K562 (cell line): Measurements from ENCODE around the gene SLC8A1.

Experiments
- CTCF ChIP-seq, 3 experiments: IDR thresholded peaks in 2 of 3; conservative IDR thresholded peaks in 1 of 3; 2 replicates each; pipeline ENCODE4 v1.5.1; 2011 to 2012; ENCODE audit warnings: low read length in 3 of 3, mild to moderate bottlenecking in 3 of 3, control low read depth in 2 of 3, improper control_type of control experiment in 1 of 3, inconsistent platforms in 1 of 3, low read depth in 1 of 3, mixed read lengths in 1 of 3, moderate library complexity in 1 of 3; ENCODE audit not compliant: insufficient read depth in 2 of 3
- E2F1 ChIP-seq: sonication (generic); formaldehyde crosslinking; IDR thresholded peaks from 2 replicates; pipeline ENCODE4 v1.8.1; 2023; ENCODE audit warnings: mild to moderate bottlenecking, missing genetic modification reagents, moderate library complexity
- EGR1 ChIP-seq: fragments of 450-650 bp; conservative IDR thresholded peaks from 2 replicates; pipeline ENCODE4 v1.6.1; 2017; ENCODE audit warnings: mild to moderate bottlenecking
- TBP ChIP-seq: optimal IDR thresholded peaks from 2 replicates; pipeline ENCODE3; 2011; ENCODE audit warnings: low read depth, low read length, improper control_type of control experiment

DNA sequence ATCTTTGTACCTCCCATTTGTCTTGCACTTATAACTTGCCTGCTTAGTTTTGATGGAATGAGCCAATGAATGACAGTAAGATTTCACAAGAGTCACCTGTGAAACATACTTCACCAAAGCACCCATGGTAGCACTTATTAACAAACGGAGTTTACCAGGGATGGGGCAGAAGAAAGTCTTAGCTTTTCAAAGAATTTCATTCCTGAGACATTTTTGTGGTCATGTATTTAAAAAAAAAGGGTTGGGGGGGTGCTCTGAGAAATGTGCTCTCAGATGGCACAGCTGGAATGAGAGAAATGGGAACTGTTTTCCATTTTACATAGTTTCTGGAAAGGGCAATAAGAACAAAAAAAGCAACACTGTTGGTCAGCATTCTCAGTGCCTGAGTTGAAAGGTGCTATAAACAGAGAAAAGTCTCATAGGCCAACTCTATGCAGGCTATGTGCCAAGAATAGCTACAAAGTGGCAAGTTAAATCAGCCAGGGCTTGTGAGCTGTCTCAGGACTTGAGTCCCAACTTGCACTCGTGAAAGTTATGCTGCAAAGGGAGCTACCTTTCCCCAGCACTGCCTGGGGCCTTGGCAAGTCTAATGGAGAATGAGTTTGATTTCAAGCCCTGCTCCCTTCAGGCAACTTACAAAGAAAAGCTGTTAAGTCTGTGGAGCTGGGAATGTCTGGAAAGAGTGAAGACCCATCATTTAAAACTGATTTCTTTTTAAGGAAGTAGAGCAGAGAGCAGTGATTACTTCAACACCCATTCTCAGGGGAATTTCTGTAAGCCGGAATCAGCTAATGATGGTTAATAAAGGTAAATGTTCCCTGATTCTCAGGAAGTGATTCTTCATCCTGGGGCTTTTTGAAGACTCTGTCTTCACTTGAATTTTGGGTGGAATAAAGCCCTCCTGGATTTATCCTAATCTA is 170.6 kb downstream of the SLC8A1 start:
- TF ChIP-seq CTCF (IDR thresholded peaks at IDR 0.05 in 2 of 3, conservative IDR thresholded peaks at IDR 0.05 in 1 of 3; ENCODE audit: insufficient read depth in 2 of 3, low read depth in 1 of 3, low read length in 3 of 3) (no peak), E2F1 (no peak), TBP (no peak), EGR1 (no peak)
